GM23338 (cell line): Measurements from ENCODE around the gene CCDC181. TPM values are rescaled to one million over a fixed set of nuclear protein-coding genes. Genes with fewer than 3 reads are reported as not detected.
A peak's percentile ranks its signal among the peaks of the same experiment; 100 is the strongest.

Experiments used
- ATAC-seq: fragments of 200-7000 bp; cut with Tn5 transposase; 3 replicates; pipeline ENCODE4 v1.9.1; 2020
- DNase-seq: peaks from one replicate; pipeline ENCODE4 v3.0.0-alpha.2; 2015; ENCODE audit warnings: low spot score
- H2AFZ ChIP-seq: fragments of 200-600 bp; sonication (generic); 2 replicates; pipeline ENCODE4 v1.8.0; 2016; ENCODE audit warnings: antibody characterized with exemption, mild to moderate bottlenecking, moderate library complexity
- H3F3A ChIP-seq: fragments of 200-600 bp; sonication (generic); replicated peaks from 2 replicates; pipeline ENCODE4 v1.8.0; 2017; ENCODE audit warnings: antibody characterized with exemption, mixed run types, low read depth
- H3K27ac ChIP-seq: fragments of 200-600 bp; sonication (generic); 2 replicates; pipeline ENCODE4 v1.6.1; 2016; ENCODE audit warnings: low read depth
- H3K27me3 ChIP-seq: fragments of 200-600 bp; sonication (generic); 2 replicates; pipeline ENCODE4 v1.8.0; 2016; ENCODE audit warnings: mild to moderate bottlenecking, mixed run types, moderate library complexity; ENCODE audit not compliant: insufficient read depth
- H3K36me3 ChIP-seq: fragments of 200-600 bp; sonication (generic); 2 replicates; pipeline ENCODE4 v1.8.0; 2016; ENCODE audit warnings: mild to moderate bottlenecking; ENCODE audit not compliant: insufficient read depth
- H3K4me1 ChIP-seq: fragments of 200-600 bp; sonication (generic); 2 replicates; pipeline ENCODE4 v1.8.0; 2016; ENCODE audit warnings: mild to moderate bottlenecking, moderate library complexity; ENCODE audit not compliant: insufficient read depth
- H3K4me2 ChIP-seq: fragments of 200-600 bp; sonication (generic); 2 replicates; pipeline ENCODE4 v1.7.1; 2017; ENCODE audit warnings: mixed run types
- H3K4me3 ChIP-seq: fragments of 200-600 bp; sonication (generic); 2 replicates; pipeline ENCODE4 v1.6.1; 2016; ENCODE audit warnings: mixed run types
- H3K79me2 ChIP-seq: fragments of 200-600 bp; sonication (generic); replicated peaks from 2 replicates; pipeline ENCODE4 v1.8.0; 2017; ENCODE audit warnings: mild to moderate bottlenecking; ENCODE audit not compliant: insufficient read depth
- H3K9me2 ChIP-seq: fragments of 200-600 bp; sonication (generic); 2 replicates; pipeline ENCODE4 v1.8.0; 2017; ENCODE audit not compliant: insufficient read depth
- H4K20me1 ChIP-seq: fragments of 200-600 bp; sonication (generic); replicated peaks from 2 replicates; pipeline ENCODE4 v1.8.0; 2017; ENCODE audit warnings: mild to moderate bottlenecking; ENCODE audit not compliant: insufficient read depth
- H3K27ac Mint-ChIP-seq: 2 replicates; pipeline ENCODE4 v1.8.0; 2020; ENCODE audit warnings: inconsistent platforms, mild to moderate bottlenecking, moderate library complexity, mixed read lengths
- H3K27me3 Mint-ChIP-seq: 3 replicates; pipeline ENCODE4 v1.8.0; 2022; ENCODE audit warnings: low read depth, mild to moderate bottlenecking, moderate library complexity, mixed read lengths, inconsistent platforms; ENCODE audit not compliant: insufficient read depth, poor library complexity
- H3K36me3 Mint-ChIP-seq: 3 replicates; pipeline ENCODE4 v1.8.0; 2021; ENCODE audit warnings: low read depth, mild to moderate bottlenecking, inconsistent platforms, moderate library complexity, mixed read lengths
- H3K4me1 Mint-ChIP-seq: 3 replicates; pipeline ENCODE4 v1.8.0; 2020; ENCODE audit warnings: mild to moderate bottlenecking, inconsistent platforms, mixed read lengths
- H3K4me3 Mint-ChIP-seq: 3 replicates; pipeline ENCODE4 v1.8.0; 2021; ENCODE audit warnings: moderate library complexity, mild to moderate bottlenecking, inconsistent platforms, mixed read lengths
- H3K9me3 Mint-ChIP-seq: 3 replicates; pipeline ENCODE4 v1.8.0; 2020; ENCODE audit warnings: moderate library complexity, mild to moderate bottlenecking, inconsistent platforms, mixed read lengths
- CREB1 ChIP-seq: fragments of 250-450 bp; sonication (Bioruptor Pico); IDR thresholded peaks from 2 replicates; pipeline ENCODE4 v1.5.0; 2020; ENCODE audit warnings: low read depth, mild to moderate bottlenecking, moderate library complexity
- CTCF ChIP-seq, 2 experiments: fragments of 200-600 bp in 1 of 2; sonication (generic) in 1 of 2; conservative IDR thresholded peaks; 2 replicates each; pipeline versions ENCODE4 v1.5.1 to v1.6.1; 2016 to 2017; ENCODE audit warnings: antibody characterized with exemption in 2 of 2, low read depth in 2 of 2, mild to moderate bottlenecking in 2 of 2, moderate library complexity in 1 of 2
- ETS1 ChIP-seq: IDR thresholded peaks from 2 replicates; pipeline ENCODE4 v1.6.1; 2016; ENCODE audit warnings: antibody characterized with exemption
- EZH2 ChIP-seq: fragments of 200-600 bp; sonication (generic); IDR thresholded peaks from one replicate; pipeline ENCODE4 v1.8.0; 2017; ENCODE audit warnings: antibody characterized with exemption, mild to moderate bottlenecking, low read depth; ENCODE audit not compliant: unreplicated experiment
- EZH2phosphoT487 ChIP-seq: fragments of 200-600 bp; sonication (generic); IDR thresholded peaks from one replicate; pipeline ENCODE4 v1.8.1; 2018; ENCODE audit warnings: antibody characterized with exemption; ENCODE audit not compliant: unreplicated experiment
- JUNB ChIP-seq: IDR thresholded peaks from one replicate; pipeline ENCODE4 v1.6.1; 2016; ENCODE audit warnings: antibody characterized with exemption; ENCODE audit not compliant: unreplicated experiment
- NANOG ChIP-seq: IDR thresholded peaks from 2 replicates; pipeline ENCODE4 v1.6.1; 2016; ENCODE audit warnings: antibody characterized with exemption, borderline replicate concordance
- POLR2AphosphoS5 ChIP-seq: IDR thresholded peaks from 2 replicates; pipeline ENCODE4 v1.6.1; 2016; ENCODE audit warnings: antibody characterized with exemption, low read depth
- REST ChIP-seq: IDR thresholded peaks from one replicate; pipeline ENCODE4 v1.6.1; 2018; ENCODE audit warnings: antibody characterized with exemption; ENCODE audit not compliant: unreplicated experiment
- STAT1 ChIP-seq: IDR thresholded peaks from one replicate; pipeline ENCODE4 v1.6.1; 2016; ENCODE audit warnings: antibody characterized with exemption; ENCODE audit not compliant: unreplicated experiment
- ZNF114 ChIP-seq: fragments of 250-450 bp; sonication (Bioruptor Pico); IDR thresholded peaks from 2 replicates; pipeline ENCODE4 v1.5.0; 2020; ENCODE audit warnings: mild to moderate bottlenecking, moderate library complexity
- ZNF331 ChIP-seq: fragments of 250-450 bp; sonication (Bioruptor Pico); IDR thresholded peaks from 2 replicates; pipeline ENCODE4 v1.5.0; 2020; ENCODE audit warnings: low read depth, mild to moderate bottlenecking, moderate library complexity
- ZNF462 ChIP-seq: fragments of 250-450 bp; sonication (Bioruptor Pico); IDR thresholded peaks from 2 replicates; pipeline ENCODE4 v1.5.0; 2020; ENCODE audit warnings: mild to moderate bottlenecking, moderate library complexity
- polyA plus RNA-seq: library from polyadenylated mRNA; unstranded; fragments of >200 nt; fragmentation: Nextera tagmentation; extraction: Ambion mirVana; gene quantifications from 2 replicates; pipeline ENCODE4 v1.2.1, GENCODE V29; 2016
- total RNA-seq: library from RNA; depleted of rRNA; stranded (reverse); fragments of >200 nt; shearing (Covaris generic); gene quantifications from 2 replicates; pipeline ENCODE4 v1.2.3, GENCODE V29; 2014

The CCDC181 gene
- total and polyA plus RNA-seq, 2 experiments from 2014 or later: 3.4 to 9.0 TPM

- ATAC-seq: no peak
- no peak for DNase-seq
- Histone ChIP-seq H3K4me2 (peak overlapping the region; percentile 79), H3K79me2 (no peaks in the 10 kb centered on the region), H4K20me1 (no peaks in the 10 kb centered on the region), H3F3A (no peaks in the 10 kb centered on the region), H3K27ac (no peak overlapping the region), H3K36me3 (no peaks in the 10 kb centered on the region), H3K27me3 (peaks cover 23% of the 10 kb centered on the region), H3K4me1 (peaks cover 4% of the 10 kb centered on the region), H2AFZ (no peak overlapping the region), H3K9me2 (no peaks in the 10 kb centered on the region), H3K4me3 (peak overlapping the region; percentile 59; the same call in 1 of the 2 replicates)
- H3K4me3 Mint-ChIP-seq: peak overlapping the region; percentile 98
- H3K36me3 Mint-ChIP-seq: no peaks in the 10 kb centered on the region
- no peak for TF ChIP-seq JUNB
- no peak for TF ChIP-seq ZNF114
- TF ChIP-seq POLR2AphosphoS5: no peak
- no peak for TF ChIP-seq ZNF462 (CRISPR knock-in tag)
- TF ChIP-seq CTCF (conservative IDR thresholded peaks at IDR 0.05; ENCODE audit: low read depth in 2 of 2): no peak
- TF ChIP-seq ZNF331 (CRISPR knock-in tag): no peak
- no peak for TF ChIP-seq EZH2
- no peak for TF ChIP-seq EZH2phosphoT487
- TF ChIP-seq ETS1: no peak
- no peak for TF ChIP-seq REST
- no peak for TF ChIP-seq NANOG
- no peak for TF ChIP-seq CREB1 (CRISPR knock-in tag)
- TF ChIP-seq STAT1: no peak
- no peaks in the 10 kb centered on the region for H3K9me3 Mint-ChIP-seq
- no peak overlapping the region for H3K27ac Mint-ChIP-seq
- peaks cover 4% of the 10 kb centered on the region for H3K27me3 Mint-ChIP-seq
- peaks cover 10% of the 10 kb centered on the region; the same call in 2 of the 3 replicates for H3K4me1 Mint-ChIP-seq
Observed at GRCh38 chr1:169426174-169426705, 1.0 kb downstream of the CCDC181 start.
